ENCODE measurements around the gene SPIN3.
A peak's percentile ranks its signal among the peaks of the same experiment; 100 is the strongest.

SPIN3 gene

DNA sequence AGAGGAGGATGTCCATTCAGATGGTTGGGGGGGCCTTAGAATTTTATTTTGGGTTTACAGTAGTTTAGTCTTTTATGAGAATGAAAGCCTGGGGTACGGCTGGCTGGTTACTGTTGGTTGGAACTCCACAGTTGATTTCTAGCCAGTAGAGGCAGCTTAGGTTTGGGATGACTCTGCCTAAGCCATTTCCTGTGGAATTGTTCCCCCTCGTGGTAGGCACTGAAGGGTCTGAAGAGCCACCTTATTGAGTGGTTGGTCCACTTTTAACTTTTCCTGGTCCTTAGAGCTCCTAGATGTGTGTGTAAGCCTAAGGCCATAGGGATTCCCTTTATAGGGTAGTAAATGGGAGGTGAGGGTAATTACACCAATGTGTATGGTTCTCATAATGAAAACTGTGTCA, 19.7 kb downstream of the SPIN3 start:
- H4K8ac ChIP-seq (ENCODE audit: low read length) = no peak overlapping the region
- H3K4ac ChIP-seq (ENCODE audit: low read depth in 1 of 2, low read length in 2 of 2) = no peak overlapping the region
- DNase-seq = no peak
- no peak overlapping the region for H2BK12ac ChIP-seq (ENCODE audit: low read length in 2 of 2)
- WGBS = 90% methylated on average over 2 of the region's 2 CpGs
- H3K79me1 ChIP-seq (replicated peaks; ENCODE audit: low read length, poor library complexity, severe bottlenecking) = no peaks in the 10 kb centered on the region
- no peak overlapping the region for H3K14ac ChIP-seq (ENCODE audit: low read length in 2 of 2)
- H3K9me3 ChIP-seq (ENCODE audit: control insufficient read depth, low read length) = no peaks in the 10 kb centered on the region
- no peak overlapping the region for H2BK5ac ChIP-seq (ENCODE audit: low read depth, low read length, poor library complexity, severe bottlenecking)
- no peak overlapping the region for H2AK5ac ChIP-seq (ENCODE audit: low read length, severe bottlenecking)
- H3K4me3 ChIP-seq (ENCODE audit: insufficient read depth in 1 of 2, low read depth in 1 of 2, low read length in 2 of 2) = no peak overlapping the region
- H3K18ac ChIP-seq (ENCODE audit: low read depth in 1 of 2, low read length in 2 of 2) = no peak overlapping the region
- no peak overlapping the region for H2BK120ac ChIP-seq (ENCODE audit: low read depth, low read length)
- no peak overlapping the region for H2BK15ac ChIP-seq (ENCODE audit: low read depth, poor library complexity, severe bottlenecking)
- peaks cover 0 to 15% of the 10 kb centered on the region in 2 experiments for H3K36me3 ChIP-seq (ENCODE audit: control insufficient read depth in 1 of 2, insufficient read depth in 2 of 2, low read depth in 1 of 2, low read length in 2 of 2)
- peaks cover 0 to 6% of the 10 kb centered on the region in 2 experiments for H3K27me3 ChIP-seq (ENCODE audit: control insufficient read depth in 1 of 2, insufficient read depth in 1 of 2, low read length in 2 of 2)
- no peaks in the 10 kb centered on the region for H3K4me1 ChIP-seq (ENCODE audit: control insufficient read depth, insufficient read depth, low read depth, low read length)
- H3K27ac ChIP-seq (ENCODE audit: low read length, poor library complexity, severe bottlenecking) = no peak overlapping the region
- H3K9ac ChIP-seq (ENCODE audit: low read length) = no peak overlapping the region
- no peak overlapping the region for H3K4me2 ChIP-seq (ENCODE audit: low read length, poor library complexity, severe bottlenecking)
- H3K23ac ChIP-seq (ENCODE audit: low read length in 2 of 2) = no peak overlapping the region
- no peak overlapping the region for H2AFZ ChIP-seq (ENCODE audit: low read depth, low read length)
- H4K91ac ChIP-seq (ENCODE audit: low read length) = no peak overlapping the region

DNA sequence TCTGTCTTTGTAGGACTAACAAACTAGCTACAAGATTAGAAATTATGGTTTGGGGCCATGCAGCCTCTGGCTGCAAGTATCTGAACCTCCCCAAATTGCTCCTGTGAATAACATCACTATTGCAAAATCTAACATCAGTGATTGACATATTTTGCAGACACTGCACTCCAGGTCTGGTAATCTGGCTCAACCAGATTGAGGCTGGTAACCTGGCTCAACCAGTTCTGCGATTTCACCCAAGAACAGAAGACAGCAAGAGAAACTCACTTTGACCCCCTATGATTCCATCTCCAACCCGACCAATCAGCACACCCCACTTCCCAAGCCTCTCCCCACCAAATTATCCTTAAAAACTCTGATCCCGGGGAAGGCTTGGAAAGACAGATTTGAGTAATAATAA, 20.9 kb downstream of the SPIN3 start:
- no peak overlapping the region for H3K4ac ChIP-seq (ENCODE audit: low read depth in 1 of 2, low read length in 2 of 2)
- no peak overlapping the region for H3K23ac ChIP-seq (ENCODE audit: low read length in 2 of 2)
- WGBS = 89% methylated on average over 3 of the region's 3 CpGs
- H3K27ac ChIP-seq (ENCODE audit: low read length, poor library complexity, severe bottlenecking) = no peak overlapping the region
- no peak overlapping the region for H3K4me2 ChIP-seq (ENCODE audit: low read length, poor library complexity, severe bottlenecking)
- H3K18ac ChIP-seq (ENCODE audit: low read depth in 1 of 2, low read length in 2 of 2) = no peak overlapping the region
- H2BK120ac ChIP-seq (ENCODE audit: low read depth, low read length) = no peak overlapping the region
- H3K27me3 ChIP-seq (ENCODE audit: control insufficient read depth in 1 of 2, insufficient read depth in 1 of 2, low read length in 2 of 2) = peaks cover 0 to 6% of the 10 kb centered on the region in 2 experiments
- no peak overlapping the region for H2AK5ac ChIP-seq (ENCODE audit: low read length, severe bottlenecking)
- H3K36me3 ChIP-seq (ENCODE audit: control insufficient read depth in 1 of 2, insufficient read depth in 2 of 2, low read depth in 1 of 2, low read length in 2 of 2) = peaks cover 0 to 15% of the 10 kb centered on the region in 2 experiments
- H2BK5ac ChIP-seq (ENCODE audit: low read depth, low read length, poor library complexity, severe bottlenecking) = no peak overlapping the region
- no peaks in the 10 kb centered on the region for H3K9me3 ChIP-seq (ENCODE audit: control insufficient read depth, low read length)
- H3K79me1 ChIP-seq (replicated peaks; ENCODE audit: low read length, poor library complexity, severe bottlenecking) = no peaks in the 10 kb centered on the region
- H2BK12ac ChIP-seq (ENCODE audit: low read length in 2 of 2) = no peak overlapping the region
- H4K91ac ChIP-seq (ENCODE audit: low read length) = no peak overlapping the region
- H3K4me3 ChIP-seq (ENCODE audit: insufficient read depth in 1 of 2, low read depth in 1 of 2, low read length in 2 of 2) = no peak overlapping the region
- no peak overlapping the region for H2BK15ac ChIP-seq (ENCODE audit: low read depth, poor library complexity, severe bottlenecking)
- DNase-seq = no peak
- H3K4me1 ChIP-seq (ENCODE audit: control insufficient read depth, insufficient read depth, low read depth, low read length) = no peaks in the 10 kb centered on the region
- no peak overlapping the region for H3K9ac ChIP-seq (ENCODE audit: low read length)
- no peak overlapping the region for H2AFZ ChIP-seq (ENCODE audit: low read depth, low read length)
- no peak overlapping the region for H3K14ac ChIP-seq (ENCODE audit: low read length in 2 of 2)
- no peak overlapping the region for H4K8ac ChIP-seq (ENCODE audit: low read length)

DNA sequence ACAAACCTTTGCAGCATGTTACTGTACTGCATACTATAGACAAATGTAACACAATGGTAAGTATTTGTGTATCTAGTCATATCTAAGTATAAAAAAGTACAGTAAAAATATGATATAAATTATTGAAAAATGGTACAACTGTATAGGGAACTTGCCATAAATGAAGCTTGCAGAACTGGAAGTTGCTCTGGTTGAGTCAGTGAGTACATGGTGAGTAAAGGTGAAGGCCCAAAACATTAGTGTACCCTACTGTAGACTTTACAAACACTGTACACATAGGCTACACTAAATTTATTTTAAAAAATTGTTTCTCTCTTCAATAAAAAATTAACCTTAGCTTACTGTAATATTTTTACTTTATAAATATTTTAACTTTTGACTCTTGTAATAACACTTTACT, 25.8 kb downstream of the SPIN3 start:
- Histone ChIP-seq H2BK120ac (ENCODE audit: low read depth, low read length) (no peak overlapping the region), H4K8ac (ENCODE audit: low read length) (no peak overlapping the region), H2BK5ac (ENCODE audit: low read depth, low read length, poor library complexity, severe bottlenecking) (no peak overlapping the region), H3K4me2 (ENCODE audit: low read length, poor library complexity, severe bottlenecking) (no peak overlapping the region), H3K36me3 (ENCODE audit: control insufficient read depth in 1 of 2, insufficient read depth in 2 of 2, low read depth in 1 of 2, low read length in 2 of 2) (peaks cover 0 to 12% of the 10 kb centered on the region in 2 experiments), H3K4me3 (ENCODE audit: insufficient read depth in 1 of 2, low read depth in 1 of 2, low read length in 2 of 2) (no peak overlapping the region), H3K9me3 (ENCODE audit: control insufficient read depth, low read length) (no peaks in the 10 kb centered on the region), H2AFZ (ENCODE audit: low read depth, low read length) (no peak overlapping the region), H3K23ac (ENCODE audit: low read length in 2 of 2) (no peak overlapping the region), H3K9ac (ENCODE audit: low read length) (no peak overlapping the region), H3K79me1 (replicated peaks; ENCODE audit: low read length, poor library complexity, severe bottlenecking) (no peaks in the 10 kb centered on the region), H3K27me3 (ENCODE audit: control insufficient read depth in 1 of 2, insufficient read depth in 1 of 2, low read length in 2 of 2) (peaks cover 0 to 16% of the 10 kb centered on the region in 2 experiments), H4K91ac (ENCODE audit: low read length) (no peak overlapping the region), H3K18ac (ENCODE audit: low read depth in 1 of 2, low read length in 2 of 2) (no peak overlapping the region), H2BK15ac (ENCODE audit: low read depth, poor library complexity, severe bottlenecking) (no peak overlapping the region), H3K27ac (ENCODE audit: low read length, poor library complexity, severe bottlenecking) (no peak overlapping the region), H3K4me1 (ENCODE audit: control insufficient read depth, insufficient read depth, low read depth, low read length) (no peaks in the 10 kb centered on the region), H3K14ac (ENCODE audit: low read length in 2 of 2) (no peak overlapping the region), H3K4ac (ENCODE audit: low read depth in 1 of 2, low read length in 2 of 2) (no peak overlapping the region), H2BK12ac (ENCODE audit: low read length in 2 of 2) (no peak overlapping the region), H2AK5ac (ENCODE audit: low read length, severe bottlenecking) (no peak overlapping the region)
- no peak for DNase-seq

DNA sequence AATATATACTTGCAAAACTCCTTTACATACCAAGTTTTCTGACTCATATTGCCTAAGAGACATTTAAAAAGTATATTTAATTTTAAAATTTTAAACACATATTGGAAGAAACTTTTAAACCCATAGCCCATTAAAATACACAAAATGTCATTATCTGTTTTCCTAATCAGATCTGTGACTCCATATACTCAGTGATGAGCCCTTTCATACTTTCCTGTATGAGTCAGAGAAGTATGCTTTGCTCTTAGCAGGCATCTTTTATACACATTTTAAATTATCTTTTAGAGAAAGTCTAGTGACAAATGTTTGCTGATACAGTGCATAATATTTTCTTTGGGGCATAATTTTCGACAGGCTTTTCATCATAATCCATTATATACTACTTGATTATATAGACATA, 26.4 kb downstream of the SPIN3 start:
- Histone ChIP-seq H2BK5ac (ENCODE audit: low read depth, low read length, poor library complexity, severe bottlenecking) (no peak overlapping the region), H2AFZ (ENCODE audit: low read depth, low read length) (no peak overlapping the region), H3K27me3 (ENCODE audit: control insufficient read depth in 1 of 2, insufficient read depth in 1 of 2, low read length in 2 of 2) (peaks cover 0 to 18% of the 10 kb centered on the region in 2 experiments), H3K9ac (ENCODE audit: low read length) (no peak overlapping the region), H4K91ac (ENCODE audit: low read length) (no peak overlapping the region), H4K8ac (ENCODE audit: low read length) (no peak overlapping the region), H2BK15ac (ENCODE audit: low read depth, poor library complexity, severe bottlenecking) (no peak overlapping the region), H3K9me3 (ENCODE audit: control insufficient read depth, low read length) (no peaks in the 10 kb centered on the region), H2BK12ac (ENCODE audit: low read length in 2 of 2) (no peak overlapping the region), H3K79me1 (replicated peaks; ENCODE audit: low read length, poor library complexity, severe bottlenecking) (no peaks in the 10 kb centered on the region), H2BK120ac (ENCODE audit: low read depth, low read length) (no peak overlapping the region), H3K36me3 (ENCODE audit: control insufficient read depth in 1 of 2, insufficient read depth in 2 of 2, low read depth in 1 of 2, low read length in 2 of 2) (peaks cover 0 to 12% of the 10 kb centered on the region in 2 experiments), H3K18ac (ENCODE audit: low read depth in 1 of 2, low read length in 2 of 2) (no peak overlapping the region), H3K4me1 (ENCODE audit: control insufficient read depth, insufficient read depth, low read depth, low read length) (no peaks in the 10 kb centered on the region), H3K4me3 (ENCODE audit: insufficient read depth in 1 of 2, low read depth in 1 of 2, low read length in 2 of 2) (no peak overlapping the region), H3K27ac (ENCODE audit: low read length, poor library complexity, severe bottlenecking) (no peak overlapping the region), H3K4me2 (ENCODE audit: low read length, poor library complexity, severe bottlenecking) (no peak overlapping the region), H3K23ac (ENCODE audit: low read length in 2 of 2) (no peak overlapping the region), H3K4ac (ENCODE audit: low read depth in 1 of 2, low read length in 2 of 2) (no peak overlapping the region), H2AK5ac (ENCODE audit: low read length, severe bottlenecking) (no peak overlapping the region), H3K14ac (ENCODE audit: low read length in 2 of 2) (no peak overlapping the region)
- no CpG with 5 or more reads among the region's 1 CpG for WGBS
- peak; percentile 27 for DNase-seq
